H1 (cell line): Measurements from ENCODE around the gene NDUFA7. TPM values are rescaled to one million over a fixed set of nuclear protein-coding genes. Genes with fewer than 3 reads are reported as not detected.
"Not testable (repeated sequence)": the region's sequence is repeated elsewhere in the genome, so short reads cannot be mapped to it uniquely, and the experiment has no call there.

ENCODE experiments used
- CTCF ChIA-PET: fragments of 300-600 bp; sonication (Branson Sonifier 250); formaldehyde crosslinking; loops from one replicate; lab custom pipeline; 2021; ENCODE audit not compliant: partially characterized antibody; lab: Charles Lee
- POLR2A ChIA-PET: fragments of 300-600 bp; sonication (Branson Sonifier 250); formaldehyde crosslinking; loops from one replicate; lab custom pipeline; 2021; ENCODE audit warnings: inconsistent platforms; ENCODE audit not compliant: partially characterized antibody; lab: Charles Lee
- DNase-seq, 2 experiments: peaks; one replicate each; pipeline versions ENCODE4 v3.0.0 to v3.0.0-alpha.2; 2010 to 2022; ENCODE audit warnings: low spot score in 2 of 2, low read depth in 1 of 2, mixed read lengths in 1 of 2
- FAIRE-seq: peaks from 2 replicates; lab custom pipeline; 2011; peaks lifted over from hg19 to GRCh38; lab: Jason Lieb, UNC
- H2AFZ ChIP-seq: 2 replicates; pipeline ENCODE4 v1.8.1; 2012; ENCODE audit warnings: low read length, inconsistent platforms
- H2AK5ac ChIP-seq: 2 replicates; pipeline ENCODE4 v1.6.1; 2013; ENCODE audit warnings: low read depth, low read length
- H2BK120ac ChIP-seq: replicated peaks from 2 replicates; pipeline ENCODE3; 2013; ENCODE audit warnings: low read depth, low read length, inconsistent platforms
- H2BK12ac ChIP-seq: 2 replicates; pipeline ENCODE4 v1.6.1; 2013; ENCODE audit warnings: low read depth, low read length
- H2BK15ac ChIP-seq: 2 replicates; pipeline ENCODE4 v1.6.1; 2013; ENCODE audit warnings: low read length
- H2BK20ac ChIP-seq: 2 replicates; pipeline ENCODE4 v1.6.1; 2013; ENCODE audit warnings: low read length
- H2BK5ac ChIP-seq: 2 replicates; pipeline ENCODE4 v1.6.1; 2013; ENCODE audit warnings: low read depth, low read length
- H3K14ac ChIP-seq: 2 replicates; pipeline ENCODE4 v1.6.1; 2013; ENCODE audit warnings: inconsistent platforms; ENCODE audit not compliant: insufficient read length
- H3K18ac ChIP-seq: 2 replicates; pipeline ENCODE4 v1.6.1; 2013; ENCODE audit warnings: low read length; ENCODE audit errors: extremely low read depth
- H3K23ac ChIP-seq: 2 replicates; pipeline ENCODE4 v1.6.1; 2013; ENCODE audit warnings: inconsistent platforms; ENCODE audit not compliant: insufficient read length
- H3K23me2 ChIP-seq: 2 replicates; pipeline ENCODE4 v1.6.1; 2013; ENCODE audit warnings: low read depth, low read length
- H3K27ac ChIP-seq: 2 replicates; pipeline ENCODE4 v1.6.1; 2011; ENCODE audit warnings: low read depth, low read length, inconsistent platforms
- H3K27me3 ChIP-seq, 4 experiments: replicated peaks in 1 of 4; 1 replicate in 1 of 4; 2 replicates in 3 of 4; pipeline versions ENCODE4 v1.6.1 to v1.8.1; 2011 to 2013; ENCODE audit warnings: low read length in 3 of 4, mild to moderate bottlenecking in 3 of 4, inconsistent platforms in 2 of 4, mixed read lengths in 2 of 4, moderate library complexity in 1 of 4; ENCODE audit not compliant: control insufficient read depth in 3 of 4, insufficient read depth in 3 of 4; ENCODE audit errors: extremely low read depth in 1 of 4
- H3K36me3 ChIP-seq, 4 experiments: 2 replicates each; pipeline versions ENCODE4 v1.6.1 to v1.8.1; 2011 to 2013; ENCODE audit warnings: mild to moderate bottlenecking in 4 of 4, low read length in 3 of 4, moderate library complexity in 2 of 4, control low read depth in 1 of 4, inconsistent platforms in 1 of 4; ENCODE audit not compliant: insufficient read depth in 4 of 4, control insufficient read depth in 2 of 4
- H3K4ac ChIP-seq: replicated peaks from 2 replicates; pipeline ENCODE3; 2013; ENCODE audit warnings: low read length, low read depth, mixed read lengths, inconsistent platforms; ENCODE audit not compliant: insufficient read length
- H3K4me1 ChIP-seq, 4 experiments: replicated peaks in 1 of 4; 1 replicate in 1 of 4; 2 replicates in 3 of 4; pipeline versions ENCODE4 v1.6.1 to v1.8.1; 2011 to 2013; ENCODE audit warnings: low read length in 3 of 4, inconsistent platforms in 2 of 4, mixed read lengths in 1 of 4; ENCODE audit not compliant: insufficient read depth in 4 of 4, control insufficient read depth in 3 of 4
- H3K4me2 ChIP-seq, 2 experiments: 2 replicates each; pipeline versions ENCODE4 v1.6.1 to v1.8.1; 2011 to 2013; ENCODE audit warnings: low read depth in 2 of 2, low read length in 2 of 2, control low read depth in 1 of 2, inconsistent platforms in 1 of 2, mild to moderate bottlenecking in 1 of 2; ENCODE audit not compliant: insufficient read depth in 1 of 2
- H3K4me3 ChIP-seq, 4 experiments: fragments of 200-600, 300-600 bp in 1 of 4; sonication (generic), shearing (Covaris generic), sonication (Bioruptor Twin) in 1 of 4; 2 replicates each; pipeline versions ENCODE4 v1.5.1 to v1.8.1; 2011 to 2016; ENCODE audit warnings: low read length in 4 of 4, low read depth in 3 of 4, control low read depth in 2 of 4, inconsistent platforms in 2 of 4, mild to moderate bottlenecking in 2 of 4, mixed read lengths in 1 of 4, moderate library complexity in 1 of 4; ENCODE audit not compliant: insufficient read depth in 2 of 4; ENCODE audit errors: extremely low read depth in 1 of 4
- H3K56ac ChIP-seq: replicated peaks from 2 replicates; pipeline ENCODE3; 2013; ENCODE audit warnings: low read depth, mild to moderate bottlenecking, mixed read lengths, low read length, inconsistent platforms; ENCODE audit not compliant: insufficient read length
- H3K79me1 ChIP-seq: 2 replicates; pipeline ENCODE4 v1.6.1; 2013; ENCODE audit warnings: low read depth, low read length, control low read depth
- H3K79me2 ChIP-seq, 2 experiments: 2 replicates each; pipeline versions ENCODE4 v1.6.1 to v1.8.1; 2012 to 2013; ENCODE audit warnings: low read length in 2 of 2, mild to moderate bottlenecking in 2 of 2, inconsistent platforms in 1 of 2; ENCODE audit not compliant: insufficient read depth in 2 of 2, control insufficient read depth in 1 of 2
- H3K9ac ChIP-seq, 4 experiments: replicated peaks in 1 of 4; 1 replicate in 1 of 4; 2 replicates in 3 of 4; pipeline versions ENCODE4 v1.6.1 to v1.8.1; 2011 to 2013; ENCODE audit warnings: low read depth in 3 of 4, low read length in 3 of 4, control low read depth in 2 of 4, mild to moderate bottlenecking in 2 of 4, moderate library complexity in 2 of 4, inconsistent platforms in 1 of 4; ENCODE audit errors: extremely low read depth in 1 of 4
- H3K9me3 ChIP-seq, 2 experiments: 2 replicates each; pipeline versions ENCODE4 v1.6.1 to v1.8.1; 2012 to 2013; ENCODE audit warnings: mild to moderate bottlenecking in 2 of 2, moderate library complexity in 2 of 2, control low read depth in 1 of 2, inconsistent platforms in 1 of 2, low read depth in 1 of 2, low read length in 1 of 2, mixed read lengths in 1 of 2; ENCODE audit not compliant: insufficient read depth in 2 of 2
- H4K20me1 ChIP-seq, 2 experiments: replicated peaks in 1 of 2; 2 replicates each; pipeline versions ENCODE3 to v1.8.1; 2011 to 2013; ENCODE audit warnings: inconsistent platforms in 2 of 2, low read length in 2 of 2, mild to moderate bottlenecking in 1 of 2; ENCODE audit not compliant: insufficient read depth in 2 of 2, control insufficient read depth in 1 of 2
- H4K5ac ChIP-seq: 2 replicates; pipeline ENCODE4 v1.6.1; 2013; ENCODE audit warnings: low read length, low read depth, mixed read lengths, inconsistent platforms; ENCODE audit not compliant: insufficient read length
- H4K8ac ChIP-seq: 2 replicates; pipeline ENCODE4 v1.8.0; 2013; ENCODE audit warnings: mild to moderate bottlenecking, moderate library complexity, low read length, inconsistent platforms; ENCODE audit not compliant: insufficient read depth; ENCODE audit errors: extremely low read depth
- H4K91ac ChIP-seq: replicated peaks from 2 replicates; pipeline ENCODE3; 2013; ENCODE audit warnings: low read length, mixed read lengths, inconsistent platforms; ENCODE audit not compliant: insufficient read length
- WGBS, 2 experiments: shearing (Covaris generic) in 1 of 2; methylation state at CpG; one replicate each; pipeline versions ENCODE4 v1.1.6 to v1.1.7; 2013 to 2015; ENCODE audit warnings: low lambda C conversion rate in 2 of 2, mixed read lengths in 2 of 2, inconsistent platforms in 1 of 2, low coverage in 1 of 2, missing lambda C conversion rate in 1 of 2; ENCODE audit not compliant: insufficient replicate concordance in 2 of 2, insufficient coverage in 1 of 2, insufficient read length in 1 of 2; ENCODE audit errors: extremely low coverage in 1 of 2, missing lambda C conversion rate in 1 of 2; 5-methylcytosine and 5-hydroxymethylcytosine counted together
- polyA plus RNA-seq, 7 experiments: library from polyadenylated mRNA; depleted of rRNA in 3 of 7; stranded (reverse) in 5 of 7; unstranded in 2 of 7; fragments of >200 nt in 5 of 7; fragments of 200-250 nt in 2 of 7; gene quantifications; 1 replicate in 5 of 7; 2 replicates in 1 of 7; 4 replicates in 1 of 7; pipeline versions ENCODE4 v1.2.1 to v1.2.3, GENCODE V29; 2011 to 2013; ENCODE audit warnings: missing spikeins in 2 of 7, mixed read lengths in 2 of 7
- total RNA-seq: library from RNA; stranded (reverse); fragmentation: NEBNext Ultra II Directional; extraction: Animal tissue kit (Norgen Biotek cat#: 25700); gene quantifications from 2 replicates; pipeline ENCODE4 v1.2.1, GENCODE V29; 2021

NDUFA7 gene
- total and polyA plus RNA-seq, 2 of the 8 experiments (the other 6 are each of a cell fraction or from before 2014, with no cell fraction given) = 54.4 to 286 TPM

DNA sequence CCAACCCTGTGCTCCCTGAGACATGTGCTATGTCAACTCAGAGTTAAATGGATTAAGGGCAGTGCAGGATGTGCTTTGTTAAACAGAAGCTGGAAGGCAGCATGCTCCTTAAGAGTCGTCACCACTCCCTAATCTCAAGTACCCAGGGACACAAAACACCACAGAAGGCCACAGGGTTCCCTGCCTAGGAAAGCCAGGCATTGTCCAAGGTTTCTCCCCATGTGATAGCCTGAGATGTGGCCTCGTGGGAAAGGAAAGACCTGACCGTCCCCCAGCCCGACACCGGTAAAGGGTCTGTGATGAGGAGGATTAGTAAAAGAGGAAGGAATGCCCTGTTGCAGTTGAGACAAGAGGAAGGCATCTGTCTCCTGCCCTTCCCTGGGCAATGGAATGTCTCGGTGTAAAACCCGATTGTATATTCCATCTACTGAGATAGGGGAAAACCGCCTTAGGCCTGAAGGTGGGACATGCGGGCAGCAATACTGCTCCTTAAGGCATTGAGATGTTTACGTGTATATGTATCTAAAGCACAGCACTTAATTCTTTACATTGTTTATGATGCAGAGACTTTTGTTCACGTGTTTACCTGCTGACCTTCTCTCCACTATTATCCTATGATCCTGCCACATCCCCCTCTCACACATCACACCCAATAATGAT is 6.1 kb downstream of the NDUFA7 start:
- H3K9ac ChIP-seq, DNase-seq, H2BK12ac ChIP-seq, H2BK5ac ChIP-seq, H3K4me3 ChIP-seq, H2BK15ac ChIP-seq, H3K14ac ChIP-seq, H3K23ac ChIP-seq, H3K4me1 ChIP-seq, H3K27ac ChIP-seq, H3K27me3 ChIP-seq, H3K18ac ChIP-seq, H2BK120ac ChIP-seq, H3K56ac ChIP-seq, H4K20me1 ChIP-seq, H4K91ac ChIP-seq, FAIRE-seq, H3K4me2 ChIP-seq, H3K4ac ChIP-seq, H4K8ac ChIP-seq, H2AFZ ChIP-seq, H3K79me1 ChIP-seq, H3K9me3 ChIP-seq, H2AK5ac ChIP-seq, H4K5ac ChIP-seq, H3K23me2 ChIP-seq, H2BK20ac ChIP-seq, H3K79me2 ChIP-seq: not testable (repeated sequence)
- POLR2A ChIA-PET = interaction anchor here (25.3 kb wide), 1 partner anchor 14 kb away, joined by 583 read pairs; the partner anchor contains the start of genes NDUFA7 and RPS28
- peaks cover 4 to 28% (median 12%) of the 10 kb centered on the region in 4 experiments for H3K36me3 ChIP-seq
- CTCF ChIA-PET = interaction anchor here (1.4 kb wide), 1 partner anchor 46 kb away, joined by 3 read pairs; no protein-coding TSS in a partner anchor
- WGBS, 2 experiments = 95% methylated on average over 11 of the region's 11 CpGs; no CpG with 5 or more reads in 1 of the 2 experiments
